Activated gamma-delta T cell treated with Interleukin-2 at 50 U/mL for 16 hours (primary cell): Measurements from ENCODE around the gene C6orf118.

Experiments used
- DNase-seq: peaks from one replicate; pipeline ENCODE4 v3.0.0-alpha.2; 2020

C6orf118 gene

DNA sequence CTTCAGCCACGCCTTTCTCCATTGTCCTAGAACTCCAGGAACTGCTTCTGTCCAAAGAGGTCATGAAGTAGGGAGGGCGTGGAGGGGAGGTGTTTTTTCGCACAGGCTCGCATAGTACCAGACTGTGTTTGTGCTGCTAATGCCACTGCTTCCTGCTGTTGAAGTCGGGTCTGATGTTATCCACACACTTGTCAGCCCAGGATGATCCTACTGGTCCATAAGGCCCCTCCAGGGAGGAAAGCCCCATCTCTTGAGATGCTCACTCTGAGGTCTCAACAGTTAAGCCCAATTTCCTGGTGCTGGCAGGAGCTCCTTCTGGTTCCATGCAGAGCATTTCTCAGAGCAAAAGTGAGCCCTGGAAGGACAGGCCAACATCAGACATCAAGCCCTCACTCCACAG lies 65.6 kb downstream of the C6orf118 start:
- DNase-seq: no peak

GRCh38 chr6:165236326-165236725 lies 73.1 kb downstream of the C6orf118 start:
- no peak for DNase-seq

DNA sequence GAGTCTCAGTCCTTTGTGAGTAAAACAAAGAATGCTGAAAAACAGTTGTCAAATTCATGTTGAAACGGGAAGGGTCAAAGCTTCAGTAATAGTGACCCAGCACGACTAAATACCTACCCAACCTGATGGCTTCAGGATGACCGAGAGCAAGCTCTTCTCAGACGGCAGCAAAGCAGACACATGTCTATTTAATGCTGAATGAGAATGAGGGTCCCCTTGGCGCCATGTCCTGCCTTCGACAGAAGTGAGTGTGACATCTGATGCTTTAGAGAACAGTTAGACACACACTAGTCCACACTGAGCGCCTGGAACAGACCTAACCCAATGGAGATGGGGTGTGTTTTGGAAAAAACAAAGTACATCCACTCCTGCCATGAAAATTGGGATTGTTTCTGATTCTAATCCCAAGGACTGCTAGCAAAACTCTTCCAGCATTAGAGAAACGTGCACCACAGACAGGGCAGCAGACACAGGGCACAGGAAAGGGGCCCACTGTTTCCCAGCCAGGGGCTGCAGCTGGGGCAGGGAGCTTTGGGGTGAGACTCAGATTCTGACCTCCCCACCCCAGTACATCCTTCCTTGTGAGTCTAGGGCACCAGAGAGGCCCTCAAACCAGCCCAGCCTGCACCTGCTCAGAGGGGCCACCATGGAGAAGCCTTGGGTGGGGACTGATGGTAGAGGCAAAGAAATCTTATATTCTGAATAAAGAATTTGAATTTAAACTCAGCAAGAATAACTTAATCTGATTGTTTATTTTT lies 76.5 kb downstream of the C6orf118 start:
- DNase-seq: no peak

GRCh38 chr6:165231581-165232561 lies 77.5 kb downstream of the C6orf118 start:
- no peak for DNase-seq

DNA sequence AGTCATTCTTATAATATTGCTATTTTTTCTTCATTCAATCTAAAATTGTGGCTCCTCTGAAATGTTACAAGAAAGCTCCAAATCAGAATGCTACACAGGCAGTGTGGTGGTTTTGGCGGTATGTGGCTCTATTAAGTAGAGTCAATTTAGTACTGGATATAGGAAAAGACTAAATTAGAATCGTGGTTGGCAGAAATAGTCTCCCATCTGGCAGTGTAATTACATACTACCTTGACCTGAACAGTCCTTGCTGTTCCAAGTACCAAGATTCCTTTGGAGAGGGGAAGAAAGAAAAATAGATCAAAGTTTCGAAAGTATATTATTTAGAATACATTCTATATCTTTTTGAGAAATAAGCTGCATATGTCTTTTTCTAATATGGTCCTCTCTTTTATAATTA lies 78.2 kb downstream of the C6orf118 start:
- no peak for DNase-seq
